HepG2 (cell line): Measurements from ENCODE around the gene WBP1. TPM values are rescaled to one million over a fixed set of nuclear protein-coding genes. Genes with fewer than 3 reads are reported as not detected.

Experiments used
- CREM ChIP-seq, 2 experiments: sonication (generic) in 1 of 2; formaldehyde crosslinking in 1 of 2; IDR thresholded peaks; 2 replicates each; pipeline versions ENCODE4 v1.4.0 to v1.6.1; 2016 to 2020; ENCODE audit warnings: antibody characterized with exemption in 1 of 2, mild to moderate bottlenecking in 1 of 2, missing genetic modification reagents in 1 of 2
- E2F1 ChIP-seq: sonication (generic); formaldehyde crosslinking; IDR thresholded peaks from 2 replicates; pipeline ENCODE4 v1.5.0; 2020; ENCODE audit warnings: missing genetic modification reagents
- GLI4 ChIP-seq: sonication (generic); formaldehyde crosslinking; IDR thresholded peaks from 2 replicates; pipeline ENCODE4 v1.5.1; 2020; ENCODE audit warnings: missing genetic modification reagents, mild to moderate bottlenecking, moderate library complexity, borderline replicate concordance
- GPN1 ChIP-seq: sonication (generic); formaldehyde crosslinking; IDR thresholded peaks from 2 replicates; pipeline ENCODE4 v1.5.1; 2020; ENCODE audit warnings: missing genetic modification reagents, borderline replicate concordance
- PRDM10 ChIP-seq: sonication (generic); formaldehyde crosslinking; IDR thresholded peaks from 2 replicates; pipeline ENCODE4 v1.4.0; 2020; ENCODE audit warnings: low read depth, missing genetic modification reagents
- RBAK ChIP-seq: sonication (generic); formaldehyde crosslinking; IDR thresholded peaks from 2 replicates; pipeline ENCODE4 v1.5.1; 2020; ENCODE audit warnings: mild to moderate bottlenecking, missing genetic modification reagents
- SAP130 ChIP-seq: IDR thresholded peaks from 2 replicates; pipeline ENCODE4 v1.6.1; 2016; ENCODE audit warnings: low read depth
- SMAD1 ChIP-seq: sonication (generic); formaldehyde crosslinking; IDR thresholded peaks from 2 replicates; pipeline ENCODE4 v1.4.0; 2020; ENCODE audit warnings: missing genetic modification reagents, low read depth, mild to moderate bottlenecking, borderline replicate concordance
- SRSF4 ChIP-seq: fragments of 200-400 bp; formaldehyde crosslinking; IDR thresholded peaks from one replicate; pipeline ENCODE4 v1.6.1; 2018; ENCODE audit warnings: mild to moderate bottlenecking, low read depth, low read length, moderate library complexity; ENCODE audit not compliant: poor library complexity, severe bottlenecking
- SSRP1 ChIP-seq: IDR thresholded peaks from 2 replicates; pipeline ENCODE4 v1.6.1; 2016; ENCODE audit warnings: control low read depth
- SYNCRIP ChIP-seq: fragments of 200-400 bp; formaldehyde crosslinking; IDR thresholded peaks from 2 replicates; pipeline ENCODE4 v1.6.1; 2018; ENCODE audit warnings: mild to moderate bottlenecking, low read depth, low read length; ENCODE audit not compliant: insufficient read depth
- ZBTB7A ChIP-seq: sonication (generic); formaldehyde crosslinking; IDR thresholded peaks from 2 replicates; pipeline ENCODE4 v1.8.0; 2022; ENCODE audit warnings: mild to moderate bottlenecking, missing genetic modification reagents
- ZFP62 ChIP-seq: sonication (generic); formaldehyde crosslinking; IDR thresholded peaks from 2 replicates; pipeline ENCODE4 v1.4.0; 2020; ENCODE audit warnings: missing genetic modification reagents
- ZNF160 ChIP-seq: sonication (generic); formaldehyde crosslinking; IDR thresholded peaks from 2 replicates; pipeline ENCODE4 v1.8.0; 2022; ENCODE audit warnings: mild to moderate bottlenecking, inconsistent platforms, missing genetic modification reagents
- ZNF234 ChIP-seq: sonication (generic); formaldehyde crosslinking; conservative IDR thresholded peaks from 2 replicates; pipeline ENCODE4 v1.5.1; 2020; ENCODE audit warnings: mild to moderate bottlenecking, missing genetic modification reagents
- ZNF251 ChIP-seq: sonication (generic); formaldehyde crosslinking; IDR thresholded peaks from 2 replicates; pipeline ENCODE4 v1.9.0; 2021; ENCODE audit warnings: mild to moderate bottlenecking, missing genetic modification reagents
- ZNF317 ChIP-seq: sonication (generic); formaldehyde crosslinking; IDR thresholded peaks from 2 replicates; pipeline ENCODE4 v1.5.0; 2020; ENCODE audit warnings: mild to moderate bottlenecking, missing genetic modification reagents
- ZNF562 ChIP-seq: sonication (generic); formaldehyde crosslinking; IDR thresholded peaks from 2 replicates; pipeline ENCODE4 v1.8.0; 2022; ENCODE audit warnings: missing genetic modification reagents, borderline replicate concordance
- ZNF780A ChIP-seq: sonication (generic); formaldehyde crosslinking; IDR thresholded peaks from 2 replicates; pipeline ENCODE4 v1.8.0; 2022; ENCODE audit warnings: mild to moderate bottlenecking, missing genetic modification reagents, moderate library complexity
- ZNF781 ChIP-seq: sonication (generic); formaldehyde crosslinking; IDR thresholded peaks from 2 replicates; pipeline ENCODE4 v1.5.1; 2020; ENCODE audit warnings: borderline replicate concordance, mild to moderate bottlenecking, missing genetic modification reagents; ENCODE audit errors: not compliant biosample characterization
- polyA plus RNA-seq, 8 experiments: library from polyadenylated mRNA; depleted of rRNA in 3 of 8; stranded (reverse) in 7 of 8; unstranded in 1 of 8; fragments of >200 nt; fragmentation: Illumina TruSeq in 4 of 8; extraction: Trizol in 4 of 8; gene quantifications; 2 replicates each; pipeline versions ENCODE4 v1.2.1 to v1.2.3, GENCODE V29; 2011 to 2016; ENCODE audit warnings: low read depth in 4 of 8, missing spikeins in 1 of 8, mixed read lengths in 1 of 8; ENCODE audit not compliant: insufficient read depth in 1 of 8
- total RNA-seq, 5 experiments: library from RNA; depleted of rRNA; stranded (reverse); fragments of >200 nt; fragmentation: Illumina TruSeq; extraction: Trizol; gene quantifications; 2 replicates each; pipeline ENCODE4 v1.2.3, GENCODE V29; 2016; ENCODE audit warnings: low read depth in 1 of 5
- TF ChIP-seq, protein P1 (sequence below): sonication (generic); formaldehyde crosslinking; IDR thresholded peaks from 2 replicates; pipeline ENCODE4 v1.4.0; 2020; ENCODE audit warnings: low read depth, mild to moderate bottlenecking, missing genetic modification reagents
- TF ChIP-seq, protein P2 (sequence below): sonication (generic); formaldehyde crosslinking; IDR thresholded peaks from 2 replicates; pipeline ENCODE4 v1.5.1; 2020; ENCODE audit warnings: mild to moderate bottlenecking, moderate library complexity, missing genetic modification reagents

Gene WBP1
- total and polyA plus RNA-seq, 2 of the 13 experiments (the other 11 are each of a cell fraction or from before 2014, with no cell fraction given) = 38.8 to 85.7 TPM

DNA sequence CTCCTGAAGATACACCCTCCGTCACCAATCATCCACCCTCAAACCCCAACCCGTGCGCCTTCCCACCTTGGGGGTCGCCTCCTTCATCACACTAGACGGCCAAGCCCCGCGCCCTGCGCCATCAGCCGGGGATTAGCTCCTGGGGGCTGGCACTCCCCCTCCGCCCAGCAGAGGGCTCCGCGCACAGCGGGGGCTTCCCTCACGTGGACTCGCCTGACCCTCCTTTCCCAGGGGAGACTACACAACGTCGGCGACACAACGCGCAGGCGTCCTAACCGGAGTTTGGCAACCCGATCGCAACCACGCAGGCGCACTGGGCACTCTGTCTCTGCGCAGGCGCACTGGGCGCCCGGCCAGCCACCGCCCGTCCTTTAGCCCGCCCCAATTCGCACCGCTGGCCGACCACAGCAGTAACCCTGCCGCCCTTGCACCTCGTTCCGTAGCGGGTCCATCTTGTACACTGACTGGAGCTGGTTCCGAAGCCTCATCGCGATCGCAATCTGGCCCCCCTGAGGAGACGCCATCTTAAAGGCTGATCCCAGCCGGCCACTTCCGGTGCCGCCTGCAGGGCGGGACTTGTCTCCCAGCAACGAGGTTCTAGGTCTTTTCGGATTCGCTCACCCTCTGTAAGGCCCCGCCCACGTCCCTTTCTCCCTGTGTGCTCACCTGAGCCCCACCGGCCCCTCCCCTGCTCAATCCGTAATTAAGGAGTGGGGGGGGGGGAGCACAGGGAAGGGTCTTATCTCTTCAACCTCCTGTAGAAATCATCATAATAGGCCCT is 49.1 kb downstream of the WBP1 start, which contains the start of gene PCGF1 (continued):
- TF ChIP-seq PRDM10 (CRISPR knock-in tag) (peak; percentile 89), ZNF160 (CRISPR knock-in tag) (peak; percentile 65; the same call in 1 of the 2 replicates), ZNF234 (CRISPR knock-in tag) (no peak), SAP130 (peak; percentile 86), SYNCRIP (no peak), SSRP1 (CRISPR knock-in tag) (no peak), ZNF251 (CRISPR knock-in tag) (no peak; the same call in 1 of the 2 replicates), GPN1 (peak; percentile 25; the same call in 1 of the 2 replicates), ZNF780A (CRISPR knock-in tag) (0 out of 2 replicates have a peak, but pooled peaks have one; percentile 26), ZNF562 (CRISPR knock-in tag) (no peak), CREM (IDR thresholded peaks at IDR 0.05) (peak; percentile 61; the same call in 1 of the 2 replicates), CREM (CRISPR knock-in tag; IDR thresholded peaks at IDR 0.05) (no peak), ZNF317 (CRISPR knock-in tag) (peak; percentile 47), GLI4 (no peak; the same call in 1 of the 2 replicates), SRSF4 (no peak), SMAD1 (CRISPR knock-in tag) (no peak), RBAK (CRISPR knock-in tag) (no peak; the same call in 1 of the 2 replicates), ZBTB7A (CRISPR knock-in tag) (peak; percentile 90), E2F1 (CRISPR knock-in tag) (0 out of 2 replicates have a peak, but pooled peaks have one; percentile 59), ZNF781 (peak; percentile 35), ZFP62 (CRISPR knock-in tag) (no peak)
- TF ChIP-seq, protein P1, sequence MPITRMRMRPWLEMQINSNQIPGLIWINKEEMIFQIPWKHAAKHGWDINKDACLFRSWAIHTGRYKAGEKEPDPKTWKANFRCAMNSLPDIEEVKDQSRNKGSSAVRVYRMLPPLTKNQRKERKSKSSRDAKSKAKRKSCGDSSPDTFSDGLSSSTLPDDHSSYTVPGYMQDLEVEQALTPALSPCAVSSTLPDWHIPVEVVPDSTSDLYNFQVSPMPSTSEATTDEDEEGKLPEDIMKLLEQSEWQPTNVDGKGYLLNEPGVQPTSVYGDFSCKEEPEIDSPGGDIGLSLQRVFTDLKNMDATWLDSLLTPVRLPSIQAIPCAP = no peak
- TF ChIP-seq, protein P2, sequence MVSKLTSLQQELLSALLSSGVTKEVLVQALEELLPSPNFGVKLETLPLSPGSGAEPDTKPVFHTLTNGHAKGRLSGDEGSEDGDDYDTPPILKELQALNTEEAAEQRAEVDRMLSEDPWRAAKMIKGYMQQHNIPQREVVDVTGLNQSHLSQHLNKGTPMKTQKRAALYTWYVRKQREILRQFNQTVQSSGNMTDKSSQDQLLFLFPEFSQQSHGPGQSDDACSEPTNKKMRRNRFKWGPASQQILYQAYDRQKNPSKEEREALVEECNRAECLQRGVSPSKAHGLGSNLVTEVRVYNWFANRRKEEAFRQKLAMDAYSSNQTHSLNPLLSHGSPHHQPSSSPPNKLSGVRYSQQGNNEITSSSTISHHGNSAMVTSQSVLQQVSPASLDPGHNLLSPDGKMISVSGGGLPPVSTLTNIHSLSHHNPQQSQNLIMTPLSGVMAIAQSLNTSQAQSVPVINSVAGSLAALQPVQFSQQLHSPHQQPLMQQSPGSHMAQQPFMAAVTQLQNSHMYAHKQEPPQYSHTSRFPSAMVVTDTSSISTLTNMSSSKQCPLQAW (CRISPR knock-in tag) = peak; percentile 86
